Neural cell (in vitro differentiated cells): ENCODE measurements around the gene KIF16B.

ENCODE experiments used
- EP300 ChIP-seq: fragments of 450-650 bp; conservative IDR thresholded peaks from 2 replicates; pipeline ENCODE4 v1.6.1; 2014; ENCODE audit warnings: antibody characterized with exemption, mild to moderate bottlenecking, moderate library complexity; ENCODE audit not compliant: poor library complexity, severe bottlenecking
- EZH2 ChIP-seq: fragments of 200-600, 300-800 bp; shearing (Covaris generic), sonication (generic); IDR thresholded peaks from 2 replicates; pipeline ENCODE4 v1.6.1; 2014; ENCODE audit warnings: antibody characterized with exemption, low read length, borderline replicate concordance, mild to moderate bottlenecking; ENCODE audit not compliant: insufficient read depth, poor library complexity, severe bottlenecking
- TF ChIP-seq, protein P1 (sequence below): fragments of 450-650 bp; IDR thresholded peaks from 2 replicates; pipeline ENCODE4 v1.5.1; 2014; ENCODE audit warnings: antibody characterized with exemption, mild to moderate bottlenecking, moderate library complexity; ENCODE audit not compliant: poor library complexity, severe bottlenecking

DNA sequence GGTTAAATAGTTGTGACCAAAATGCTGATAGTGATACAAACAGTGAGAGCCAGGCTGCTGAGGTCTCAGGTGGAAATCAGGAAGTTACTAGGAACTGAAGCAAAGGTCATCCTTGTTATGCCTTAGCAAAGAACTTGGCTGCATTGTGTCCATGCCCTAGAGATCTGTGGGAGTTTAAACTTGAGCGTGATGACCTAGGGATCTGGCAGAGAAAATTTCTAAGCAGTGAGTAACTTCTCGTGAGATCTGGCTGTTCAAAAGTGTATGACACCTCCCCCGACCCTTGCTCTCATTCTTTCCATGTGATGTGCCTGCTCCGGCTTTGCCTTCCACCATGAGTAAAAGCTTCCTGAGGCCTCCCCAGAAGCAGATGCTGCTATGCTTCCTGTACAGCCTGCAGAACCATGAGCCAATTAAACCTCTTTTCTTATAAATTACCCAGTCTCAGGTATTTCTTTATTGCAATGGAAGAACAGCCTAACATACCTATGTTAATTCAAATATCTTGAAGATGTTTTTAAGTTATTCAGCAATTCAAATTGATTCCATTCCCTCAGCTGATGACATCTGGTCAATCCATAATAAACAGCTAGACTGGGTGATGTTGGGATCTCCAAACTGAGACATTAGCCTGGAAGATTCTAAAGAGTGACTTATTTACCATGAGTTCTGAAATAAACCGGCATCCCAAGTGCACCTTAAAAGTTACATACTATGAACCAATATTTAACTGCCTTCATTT, 33.8 kb downstream of the KIF16B start:
- TF ChIP-seq, protein P1, sequence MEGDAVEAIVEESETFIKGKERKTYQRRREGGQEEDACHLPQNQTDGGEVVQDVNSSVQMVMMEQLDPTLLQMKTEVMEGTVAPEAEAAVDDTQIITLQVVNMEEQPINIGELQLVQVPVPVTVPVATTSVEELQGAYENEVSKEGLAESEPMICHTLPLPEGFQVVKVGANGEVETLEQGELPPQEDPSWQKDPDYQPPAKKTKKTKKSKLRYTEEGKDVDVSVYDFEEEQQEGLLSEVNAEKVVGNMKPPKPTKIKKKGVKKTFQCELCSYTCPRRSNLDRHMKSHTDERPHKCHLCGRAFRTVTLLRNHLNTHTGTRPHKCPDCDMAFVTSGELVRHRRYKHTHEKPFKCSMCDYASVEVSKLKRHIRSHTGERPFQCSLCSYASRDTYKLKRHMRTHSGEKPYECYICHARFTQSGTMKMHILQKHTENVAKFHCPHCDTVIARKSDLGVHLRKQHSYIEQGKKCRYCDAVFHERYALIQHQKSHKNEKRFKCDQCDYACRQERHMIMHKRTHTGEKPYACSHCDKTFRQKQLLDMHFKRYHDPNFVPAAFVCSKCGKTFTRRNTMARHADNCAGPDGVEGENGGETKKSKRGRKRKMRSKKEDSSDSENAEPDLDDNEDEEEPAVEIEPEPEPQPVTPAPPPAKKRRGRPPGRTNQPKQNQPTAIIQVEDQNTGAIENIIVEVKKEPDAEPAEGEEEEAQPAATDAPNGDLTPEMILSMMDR = no peak
- TF ChIP-seq EZH2 (no peak), EP300 (no peak)
